NK-92 (cell line): ENCODE results near the gene SNED1.
"Not testable (repeated sequence)": the region's sequence is repeated elsewhere in the genome, so short reads cannot be mapped to it uniquely, and the experiment has no call there.

ENCODE experiments used
- DNase-seq: peaks from one replicate; lab custom pipeline; 2025; ENCODE audit not compliant: unreplicated experiment; lab: John Stamatoyannopoulos, UW

Gene SNED1

GRCh38 chr2:241104611-241105010 lies 106.2 kb downstream of the SNED1 start:
- not testable (repeated sequence) for DNase-seq

- DNase-seq, result no peak
Observed at GRCh38 chr2:241105641-241106040, 107.2 kb downstream of the SNED1 start.

DNA sequence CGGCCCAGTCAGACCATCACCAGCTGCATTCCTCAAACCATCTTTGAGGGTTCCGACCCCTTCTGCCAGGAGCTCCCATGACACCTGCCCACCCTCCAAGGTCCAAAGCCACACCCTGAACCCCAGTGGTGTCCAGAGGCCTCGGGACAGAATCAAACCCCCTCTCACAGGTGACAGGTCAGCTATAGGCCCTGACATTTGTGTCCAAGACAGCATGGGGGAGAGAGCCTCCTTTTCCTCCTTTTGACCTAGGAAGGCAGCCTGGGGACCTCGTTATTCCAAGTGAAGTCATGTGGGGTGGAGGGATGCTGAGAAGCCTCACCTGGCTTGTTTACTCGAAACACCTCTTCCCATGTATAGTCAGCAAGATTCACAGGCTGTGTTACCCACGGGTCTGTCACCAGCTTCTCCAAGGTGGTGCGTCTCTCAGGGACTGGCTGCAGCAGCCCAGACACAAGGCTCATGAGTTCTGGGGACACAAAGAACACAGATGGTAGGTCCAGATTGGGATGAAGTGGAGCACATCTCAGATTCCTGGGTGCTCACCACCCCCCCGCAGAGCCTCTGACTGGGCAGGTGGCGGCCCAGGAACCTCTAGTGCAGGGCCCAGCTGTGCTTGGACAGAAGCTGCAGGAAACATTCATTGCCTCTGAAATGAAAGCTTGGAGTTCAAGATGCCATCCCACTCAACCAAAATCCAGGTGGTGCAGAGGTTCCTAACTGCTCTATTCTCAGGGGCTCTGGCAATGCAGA lies 108.8 kb downstream of the SNED1 start:
- no peak for DNase-seq

GRCh38 chr2:241108271-241109209 lies 110.1 kb downstream of the SNED1 start:
- no peak for DNase-seq

DNA sequence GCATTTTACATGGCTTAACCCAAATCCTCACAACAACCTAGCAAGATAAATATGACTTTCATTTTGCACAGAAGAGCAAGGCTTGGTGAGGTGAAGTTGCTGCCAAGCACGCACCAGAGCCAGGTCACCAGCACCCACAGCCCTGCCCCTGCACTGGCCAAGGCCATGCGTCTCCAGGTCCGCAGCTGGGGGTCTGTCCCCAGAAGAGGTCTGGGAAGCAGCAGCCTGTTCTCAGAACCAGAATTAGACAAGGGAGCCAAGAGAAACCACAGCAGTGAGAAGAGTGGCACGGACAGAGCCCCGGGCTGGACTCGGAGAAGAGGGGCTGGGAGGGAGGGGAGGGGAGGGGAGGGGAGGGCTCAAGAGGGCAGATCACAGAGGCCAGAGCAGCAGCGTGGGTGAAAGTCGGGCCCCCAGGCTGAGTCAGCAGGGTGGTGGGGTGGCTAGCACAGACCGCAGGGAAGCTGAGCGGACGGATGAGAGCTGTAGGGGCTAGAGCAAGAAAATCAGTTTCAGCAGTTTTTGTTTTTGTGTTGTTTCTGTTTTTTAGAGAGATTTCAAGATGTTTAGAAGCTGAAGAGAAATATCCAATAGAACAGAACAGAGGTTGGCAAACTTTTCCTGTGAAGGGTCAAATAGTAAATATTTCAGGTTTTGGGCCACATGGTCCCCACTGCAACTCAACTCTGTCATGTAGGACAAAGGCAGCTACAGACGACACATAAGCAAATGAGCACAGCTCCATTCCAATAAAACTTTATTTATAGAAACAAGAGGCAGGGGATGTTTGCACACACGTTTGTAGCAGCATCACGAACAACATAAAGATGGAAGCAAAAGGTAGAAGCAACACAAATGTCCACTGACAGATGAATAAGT lies 111.0 kb downstream of the SNED1 start:
- no peak for DNase-seq

DNA sequence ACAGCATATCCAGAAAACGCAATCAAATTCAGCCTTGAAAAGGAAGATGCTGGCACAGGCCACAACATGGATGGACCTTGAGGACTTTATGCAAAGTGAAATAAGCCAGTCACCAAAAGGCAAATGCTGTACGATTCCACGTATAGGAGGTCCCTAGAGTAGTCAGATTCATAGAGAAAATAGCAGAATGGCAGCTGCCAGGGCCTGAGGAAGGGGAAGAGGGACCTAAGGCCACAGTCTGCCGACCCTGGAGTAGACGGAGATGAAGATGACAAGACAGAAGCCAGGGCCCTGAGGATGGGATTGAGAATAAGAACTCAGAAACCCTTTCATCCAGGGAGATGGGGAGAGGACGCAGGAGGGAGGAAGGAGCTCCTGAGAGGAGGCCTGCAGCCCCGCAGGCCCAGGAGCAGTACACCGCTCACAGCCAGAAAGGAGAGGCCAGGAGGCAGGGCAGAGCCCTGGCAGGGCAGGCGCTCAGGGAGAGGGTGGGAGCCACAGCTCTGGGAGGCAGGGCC lies 111.7 kb downstream of the SNED1 start:
- no peak for DNase-seq

DNA sequence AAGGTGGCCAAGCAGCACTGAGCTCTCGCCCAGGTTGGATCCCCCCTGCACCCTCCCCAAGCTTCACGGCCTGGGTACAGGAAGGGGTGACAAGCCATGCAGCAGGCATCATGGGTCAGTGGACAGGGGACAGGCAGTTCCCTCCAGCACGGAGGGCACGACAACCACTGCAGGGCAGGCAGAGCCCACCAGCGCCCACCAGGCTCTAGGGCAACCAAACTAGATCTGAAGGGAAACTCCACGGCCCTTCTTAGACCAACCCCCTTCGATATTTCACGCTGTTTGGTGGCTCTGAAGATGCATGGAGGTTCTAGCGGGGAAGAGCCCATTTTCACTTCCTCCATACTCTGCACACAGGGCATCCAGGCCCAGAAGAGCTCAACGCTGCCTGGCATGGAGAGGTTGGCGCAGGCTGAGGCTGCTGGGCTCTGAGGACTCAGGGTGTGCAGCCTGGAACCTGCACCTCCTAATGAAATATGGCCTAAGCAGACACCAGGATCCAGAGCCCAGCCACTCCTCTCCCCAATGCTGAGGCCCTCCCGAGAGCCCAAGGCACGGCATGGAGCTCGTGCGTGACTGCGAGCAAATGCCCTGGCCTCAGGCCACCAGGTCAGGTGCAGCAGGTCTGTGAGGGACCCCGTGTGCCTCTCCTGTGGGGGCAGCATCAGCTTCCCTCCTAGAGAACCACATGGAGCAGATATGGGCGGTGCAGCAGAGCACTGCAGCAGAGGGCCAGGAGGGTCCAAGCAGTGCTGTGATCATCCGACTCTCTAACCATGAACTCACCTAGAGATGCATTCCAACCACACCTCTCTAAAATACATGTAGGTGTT lies 112.4 kb downstream of the SNED1 start:
- DNase-seq, result no peak

GRCh38 chr2:241111440-241111805 lies 113.0 kb downstream of the SNED1 start:
- DNase-seq, result no peak

DNA sequence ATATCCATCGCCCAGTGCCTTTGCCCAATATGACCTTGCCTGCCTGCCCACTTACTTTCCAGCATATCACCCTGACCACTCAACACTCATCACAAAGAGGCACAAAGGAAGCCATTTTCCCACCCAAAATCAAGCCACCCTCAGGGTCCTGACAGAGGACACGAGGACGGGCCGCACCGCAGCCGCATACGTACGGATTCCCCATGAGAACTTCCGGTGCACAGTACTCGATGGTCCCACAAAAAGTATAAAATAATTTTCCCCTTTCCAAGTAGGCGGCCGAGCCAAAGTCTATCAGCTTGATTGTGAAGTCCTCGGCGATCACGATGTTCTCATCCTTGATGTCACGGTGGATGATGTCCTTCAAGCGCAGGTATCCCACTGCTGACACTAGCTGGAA lies 113.6 kb downstream of the SNED1 start:
- no peak for DNase-seq

GRCh38 chr2:241112592-241112991 lies 114.2 kb downstream of the SNED1 start:
- DNase-seq, result no peak

- no peak for DNase-seq
Observed at GRCh38 chr2:241114836-241115235, 116.4 kb downstream of the SNED1 start.

DNA sequence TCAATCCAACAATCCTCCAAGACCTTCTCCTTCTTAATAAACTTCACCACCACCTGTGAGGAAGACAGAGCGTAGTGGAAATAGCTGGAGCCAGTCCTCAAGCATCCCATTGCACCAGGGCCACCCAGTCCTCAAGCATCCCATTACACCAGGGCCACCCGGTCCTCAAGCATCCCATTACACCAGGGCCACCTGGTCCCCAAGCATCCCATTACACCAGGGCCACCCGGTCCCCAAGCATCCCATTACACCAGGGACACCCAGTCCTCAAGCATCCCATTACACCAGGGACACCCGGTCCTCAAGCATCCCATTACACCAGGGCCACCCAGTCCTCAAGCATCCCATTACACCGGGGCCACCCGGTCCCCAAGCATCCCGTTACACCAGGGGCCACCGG lies 116.9 kb downstream of the SNED1 start:
- DNase-seq, result no peak

DNA sequence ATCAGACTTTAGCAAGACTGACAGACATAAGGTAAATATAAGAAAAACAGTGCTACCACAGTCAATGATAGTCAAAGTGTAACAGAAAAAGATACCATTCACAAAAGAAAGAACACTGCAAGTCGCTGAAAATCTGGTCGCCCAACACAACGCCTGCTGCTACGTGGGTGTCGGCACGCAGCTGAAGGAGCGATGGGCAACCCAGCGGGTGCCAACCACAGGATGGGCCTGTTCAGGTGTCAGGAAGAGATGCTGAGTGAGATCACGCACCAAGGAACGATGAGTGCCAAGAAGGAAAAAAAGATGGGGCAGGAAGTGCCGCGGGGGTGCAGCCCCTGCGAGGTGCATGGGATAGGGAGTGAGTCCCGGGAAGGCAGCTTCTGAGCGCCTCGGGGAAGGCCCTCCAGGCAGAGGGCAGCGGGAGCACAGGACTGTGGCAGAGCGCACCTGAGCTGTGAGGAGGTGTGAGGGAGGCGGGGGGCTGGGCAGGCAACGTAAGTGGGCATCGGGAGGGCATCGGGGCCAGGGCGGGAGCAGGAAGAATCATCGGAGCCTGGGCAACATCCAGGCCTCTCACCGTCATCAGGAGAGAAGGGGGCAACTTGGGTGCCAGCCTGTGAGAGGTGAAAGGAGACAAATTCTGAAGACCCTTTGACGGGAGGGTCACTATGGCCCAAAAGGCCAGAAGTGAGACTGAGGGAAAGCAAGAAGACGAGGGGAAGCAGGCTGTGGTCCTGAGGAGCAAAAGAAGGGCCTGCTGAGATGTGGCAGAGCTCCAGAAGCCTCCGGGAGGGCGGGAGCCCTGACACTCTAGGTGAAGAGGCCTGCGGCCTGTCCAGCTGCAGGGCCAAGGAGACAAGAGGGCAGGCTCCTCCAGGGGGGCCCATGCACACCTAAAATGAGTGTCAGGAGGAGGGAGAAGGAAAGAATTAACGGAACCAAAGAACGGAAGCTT lies 118.5 kb downstream of the SNED1 start:
- DNase-seq, result no peak

DNA sequence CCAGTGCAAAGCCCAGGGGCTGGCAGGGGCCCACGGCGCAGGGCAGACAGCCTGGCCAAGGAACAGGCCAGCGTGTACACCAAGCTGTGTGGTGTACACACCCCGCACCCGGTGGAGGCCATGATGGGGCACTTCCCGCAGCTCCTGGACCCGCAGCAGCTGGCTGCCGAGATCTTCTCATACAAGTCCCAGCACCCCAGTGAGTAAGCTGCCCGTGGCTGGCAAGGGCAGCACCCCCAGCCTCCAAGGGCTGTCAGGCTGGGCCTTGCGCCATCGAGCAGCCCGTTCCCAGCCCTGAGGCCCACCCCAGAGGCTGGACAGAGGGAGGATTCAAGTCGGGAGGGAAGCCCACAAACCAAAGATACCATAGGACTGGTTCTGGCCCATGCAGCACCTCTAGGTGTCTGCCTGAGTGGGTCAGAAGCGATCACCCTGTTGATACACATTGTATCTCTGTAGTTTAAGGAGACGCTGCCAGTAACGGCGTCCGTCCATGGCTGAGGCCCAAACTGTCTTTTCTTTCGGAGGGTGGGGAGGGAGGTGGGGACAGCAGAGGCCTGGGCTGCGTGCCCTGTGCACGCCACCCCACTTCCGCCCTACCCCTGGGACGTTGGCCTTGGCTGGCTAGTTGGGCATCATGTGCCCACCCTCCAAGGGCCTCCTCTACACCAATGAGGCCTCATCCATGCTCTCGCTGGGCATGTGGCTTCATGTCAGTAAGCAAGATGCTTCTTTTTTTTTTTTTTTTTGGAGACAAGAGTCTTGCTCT lies 120.5 kb downstream of the SNED1 start:
- DNase-seq, result no peak

DNA sequence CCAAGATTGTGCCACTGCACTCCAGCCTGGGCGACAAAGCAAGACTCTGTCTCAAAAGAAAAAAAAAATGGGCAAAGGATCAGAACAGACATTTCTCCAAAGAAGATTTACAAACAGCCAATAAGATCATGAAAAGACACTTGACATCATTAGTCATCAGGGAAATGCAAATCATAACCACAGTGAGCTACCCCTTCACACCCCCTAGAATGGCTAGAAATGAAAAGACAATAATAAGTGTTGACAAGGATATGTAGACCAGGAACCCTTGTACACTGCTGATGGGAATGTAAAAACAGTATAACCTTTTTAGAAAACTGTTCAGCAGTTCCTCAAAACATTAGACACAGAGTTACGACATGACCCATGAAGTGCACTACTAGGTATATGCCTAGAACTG lies 122.0 kb downstream of the SNED1 start:
- DNase-seq, result no peak

GRCh38 chr2:241121008-241121407 lies 122.6 kb downstream of the SNED1 start:
- DNase-seq, result no peak

GRCh38 chr2:241122376-241123002 lies 124.1 kb downstream of the SNED1 start:
- DNase-seq, result no peak
